ENCODE results near the gene IVL. TPM values are rescaled to one million over a fixed set of nuclear protein-coding genes. Genes with fewer than 3 reads are reported as not detected.

IVL gene
- total RNA-seq, 1 experiment from 2014 or later, result not detected

- intact Hi-C loops (cut with micrococcal nuclease; ENCODE audit: unreplicated experiment), result no loop called here
- no peaks in the 10 kb centered on the region for H3K9me3 ChIP-seq (ENCODE audit: control insufficient read depth, insufficient read depth, low read depth, low read length)
- no peaks in the 10 kb centered on the region for H3K4me1 ChIP-seq (ENCODE audit: control insufficient read depth, insufficient read depth, low read length)
- TF ChIP-seq REST (IDR thresholded peaks at IDR 0.05; ENCODE audit: insufficient read depth in 1 of 2, low read depth in 2 of 2, low read length in 1 of 2), result no peak
- TF ChIP-seq TCF7L2 (IDR thresholded peaks at IDR 0.05; ENCODE audit: low read depth, low read length), result no peak
- TF ChIP-seq SIN3A (IDR thresholded peaks at IDR 0.05; ENCODE audit: borderline replicate concordance, insufficient read depth, low read depth, low read length), result no peak
- no peak for TF ChIP-seq POLR2AphosphoS5 (IDR thresholded peaks at IDR 0.05; ENCODE audit: low read depth, low read length)
- no peak for TF ChIP-seq CTCF (IDR thresholded peaks at IDR 0.05)
- no peak overlapping the region for H3K4me3 ChIP-seq (ENCODE audit: low read depth in 2 of 2, low read length in 2 of 2)
- CTCF ChIA-PET, result no interaction called here
- BruUV-seq (replicated peaks), result no TSS peak
- no peak overlapping the region for H3K27ac ChIP-seq (ENCODE audit: low read length)
- DNase-seq (ENCODE audit: low read depth, low spot score) (no peak), ATAC-seq (no peak)
- POLR2A ChIA-PET, result no interaction called here
- in situ Hi-C loops (cut with HindIII; ENCODE audit: low pct_unique_long_range_greater_than_20kb, low sequenced_read_pairs), result no loop called here
- H3K27me3 ChIP-seq (ENCODE audit: control insufficient read depth, insufficient read depth, low read length), result no peaks in the 10 kb centered on the region; the same call in 1 of the 2 replicates
- H3K36me3 ChIP-seq (ENCODE audit: control insufficient read depth, insufficient read depth, low read length), result no peaks in the 10 kb centered on the region
These were observed 22.3 kb upstream of the IVL start for GRCh38 chr1:152886085-152886484.

GRCh38 chr1:152886758-152887409, 21.5 kb upstream of the IVL start:
- no peak overlapping the region for H3K4me3 ChIP-seq (ENCODE audit: low read depth in 2 of 2, low read length in 2 of 2)
- no peaks in the 10 kb centered on the region for H3K9me3 ChIP-seq (ENCODE audit: control insufficient read depth, insufficient read depth, low read depth, low read length)
- H3K36me3 ChIP-seq (ENCODE audit: control insufficient read depth, insufficient read depth, low read length), result no peaks in the 10 kb centered on the region
- TF ChIP-seq POLR2AphosphoS5 (IDR thresholded peaks at IDR 0.05; ENCODE audit: low read depth, low read length) (no peak), TCF7L2 (IDR thresholded peaks at IDR 0.05; ENCODE audit: low read depth, low read length) (no peak), REST (IDR thresholded peaks at IDR 0.05; ENCODE audit: insufficient read depth in 1 of 2, low read depth in 2 of 2, low read length in 1 of 2) (no peak), SIN3A (IDR thresholded peaks at IDR 0.05; ENCODE audit: borderline replicate concordance, insufficient read depth, low read depth, low read length) (no peak), CTCF (IDR thresholded peaks at IDR 0.05) (no peak)
- H3K4me1 ChIP-seq (ENCODE audit: control insufficient read depth, insufficient read depth, low read length), result no peaks in the 10 kb centered on the region
- no peaks in the 10 kb centered on the region; the same call in 1 of the 2 replicates for H3K27me3 ChIP-seq (ENCODE audit: control insufficient read depth, insufficient read depth, low read length)
- no TSS peak for BruUV-seq (replicated peaks)
- ChIA-PET CTCF (no interaction called here), POLR2A (no interaction called here)
- no peak for DNase-seq (ENCODE audit: low read depth, low spot score)
- ATAC-seq, result no peak
- in situ Hi-C loops (cut with HindIII; ENCODE audit: low pct_unique_long_range_greater_than_20kb, low sequenced_read_pairs), result no loop called here
- no peak overlapping the region for H3K27ac ChIP-seq (ENCODE audit: low read length)
- intact Hi-C loops (cut with micrococcal nuclease; ENCODE audit: unreplicated experiment), result no loop called here

Data from Panc1 (cell line).